K562 (cell line): ENCODE data around the gene ZBTB43. TPM values are rescaled to one million over a fixed set of nuclear protein-coding genes. Genes with fewer than 3 reads are reported as not detected.

Experiments
- ATAC-seq: fragments of 200-7000 bp; cut with Tn5 transposase; 3 replicates; pipeline ENCODE4 v1.9.1; 2020; ENCODE audit warnings: moderate library complexity
- BruUV-seq: library from RNA; stranded (reverse); fragments of 400-500 nt; replicated peaks from 2 replicates; lab custom pipeline; 2021; lab: Mats Ljungman, UMichigan
- CTCF ChIA-PET: fragments of 300-600 bp; formaldehyde crosslinking; extraction: SDS; loops from one replicate; lab custom pipeline; 2021; ENCODE audit warnings: low intra/inter-chr PET ratio; lab: Yijun Ruan, JAX
- POLR2A ChIA-PET: fragments of 300-600, 350-650 bp; sonication (Branson Sonifier 250); formaldehyde crosslinking; extraction: SDS; loops from one replicate; lab custom pipeline; 2021; ENCODE audit warnings: antibody characterized with exemption, inconsistent platforms; lab: Yijun Ruan, JAX
- DNase-seq, 4 experiments: peaks; one replicate each; pipeline versions ENCODE4 v3.0.0 to v3.0.0-alpha.2; 2011 to 2018; ENCODE audit warnings: low spot score in 3 of 4, mixed read lengths in 3 of 4; ENCODE audit errors: extremely low read depth in 1 of 4
- FAIRE-seq: peaks from 2 replicates; lab custom pipeline; 2011; peaks lifted over from hg19 to GRCh38; lab: Jason Lieb, UNC
- H2AFZ ChIP-seq: 2 replicates; pipeline ENCODE4 v1.6.0; 2011; ENCODE audit warnings: low read depth, low read length, control low read depth, inconsistent platforms
- H3K27ac ChIP-seq: fragments of 200-600 bp; 3 replicates; pipeline ENCODE4 v1.8.0; 2011; ENCODE audit warnings: low read depth, mild to moderate bottlenecking, control low read depth, inconsistent platforms, low read length, moderate library complexity, mixed read lengths; ENCODE audit errors: extremely low read depth
- H3K27me3 ChIP-seq, 2 experiments: fragments of 300-600 bp in 1 of 2; 2 replicates in 1 of 2; 3 replicates in 1 of 2; pipeline versions ENCODE4 v1.6.0 to v1.8.0; 2011; ENCODE audit warnings: inconsistent platforms in 2 of 2, low read length in 2 of 2, mild to moderate bottlenecking in 1 of 2, mixed read lengths in 1 of 2, moderate library complexity in 1 of 2; ENCODE audit not compliant: control insufficient read depth in 2 of 2, insufficient read depth in 2 of 2
- H3K36me3 ChIP-seq: fragments of 300-600 bp; 3 replicates; pipeline ENCODE4 v1.8.0; 2011; ENCODE audit warnings: mild to moderate bottlenecking, low read length, inconsistent platforms; ENCODE audit not compliant: control insufficient read depth, insufficient read depth
- H3K4me1 ChIP-seq, 2 experiments: fragments of 200-600 bp in 1 of 2; replicated peaks in 1 of 2; 2 replicates in 1 of 2; 3 replicates in 1 of 2; pipeline versions ENCODE4 v1.5.1 to v1.8.0; 2011; ENCODE audit warnings: inconsistent platforms in 2 of 2, low read length in 2 of 2, mild to moderate bottlenecking in 1 of 2, mixed read lengths in 1 of 2, moderate library complexity in 1 of 2; ENCODE audit not compliant: control insufficient read depth in 2 of 2, insufficient read depth in 2 of 2
- H3K4me2 ChIP-seq: 2 replicates; pipeline ENCODE4 v1.6.1; 2011; ENCODE audit warnings: low read length, control low read depth, inconsistent platforms, mixed read lengths; ENCODE audit not compliant: insufficient read depth
- H3K4me3 ChIP-seq: fragments of 200-600 bp; sonication (generic), shearing (Covaris generic); 2 replicates; pipeline ENCODE4 v1.5.1; 2016; ENCODE audit warnings: control low read depth, inconsistent platforms
- H3K79me2 ChIP-seq: fragments of 200-600 bp; 3 replicates; pipeline ENCODE4 v1.8.0; 2011; ENCODE audit warnings: low read length, inconsistent platforms; ENCODE audit not compliant: control insufficient read depth, insufficient read depth
- H3K9ac ChIP-seq, 2 experiments: 2 replicates each; pipeline versions ENCODE4 v1.6.0 to v1.6.1; 2011; ENCODE audit warnings: low read depth in 2 of 2, low read length in 2 of 2, control low read depth in 1 of 2, inconsistent platforms in 1 of 2, mild to moderate bottlenecking in 1 of 2, mixed read lengths in 1 of 2; ENCODE audit not compliant: insufficient read depth in 1 of 2
- H3K9me1 ChIP-seq: one replicate; pipeline ENCODE4 v1.6.0; 2011; ENCODE audit warnings: inconsistent platforms, mild to moderate bottlenecking, low read length, moderate library complexity; ENCODE audit not compliant: control insufficient read depth, insufficient read depth
- H3K9me3 ChIP-seq: replicated peaks from 2 replicates; pipeline ENCODE4 v1.5.1; 2011; ENCODE audit warnings: low read depth, low read length, inconsistent platforms; ENCODE audit not compliant: control insufficient read depth, insufficient read depth
- H4K20me1 ChIP-seq: replicated peaks from 2 replicates; pipeline ENCODE4 v1.6.1; 2011; ENCODE audit warnings: low read length, inconsistent platforms, mixed read lengths; ENCODE audit not compliant: control insufficient read depth, insufficient read depth
- BRD9 ChIP-seq: fragments of 450-650 bp; IDR thresholded peaks from 2 replicates; pipeline ENCODE4 v1.6.1; 2018; ENCODE audit warnings: low read depth; ENCODE audit not compliant: partially characterized antibody
- CREB3 ChIP-seq: fragments of 450-650 bp; conservative IDR thresholded peaks from 2 replicates; pipeline ENCODE4 v1.6.1; 2016; ENCODE audit warnings: missing genetic modification characterization, low read depth, mild to moderate bottlenecking, missing compliant biosample characterization, moderate library complexity
- CTCF ChIP-seq, 3 experiments: IDR thresholded peaks in 2 of 3; conservative IDR thresholded peaks in 1 of 3; 2 replicates each; pipeline ENCODE4 v1.5.1; 2011 to 2012; ENCODE audit warnings: low read length in 3 of 3, mild to moderate bottlenecking in 3 of 3, control low read depth in 2 of 3, improper control_type of control experiment in 1 of 3, inconsistent platforms in 1 of 3, low read depth in 1 of 3, mixed read lengths in 1 of 3, moderate library complexity in 1 of 3; ENCODE audit not compliant: insufficient read depth in 2 of 3
- EP400 ChIP-seq: fragments of 450-650 bp; IDR thresholded peaks from 2 replicates; pipeline ENCODE4 v1.6.1; 2017; ENCODE audit warnings: antibody characterized with exemption, mild to moderate bottlenecking, moderate library complexity
- KDM4B ChIP-seq, 2 experiments: fragments of 450-650 bp in 1 of 2; sonication (generic) in 1 of 2; IDR thresholded peaks; 2 replicates each; pipeline ENCODE4 v1.6.1; 2016 to 2017; ENCODE audit warnings: borderline replicate concordance in 2 of 2, antibody characterized with exemption in 1 of 2, low read depth in 1 of 2, mild to moderate bottlenecking in 1 of 2
- RCOR1 ChIP-seq, 2 experiments: IDR thresholded peaks; 2 replicates each; pipeline ENCODE4 v1.6.1; 2012; ENCODE audit warnings: low read depth in 2 of 2, low read length in 2 of 2, borderline replicate concordance in 1 of 2, improper control_type of control experiment in 1 of 2
- SFPQ ChIP-seq: fragments of 200-400 bp; formaldehyde crosslinking; IDR thresholded peaks from 2 replicates; pipeline ENCODE4 v1.6.1; 2017; ENCODE audit warnings: mild to moderate bottlenecking, low read depth, low read length, moderate library complexity
- ZFP1 ChIP-seq: fragments of 450-650 bp; formaldehyde crosslinking; IDR thresholded peaks from 2 replicates; pipeline ENCODE4 v1.4.0; 2020; ENCODE audit warnings: mild to moderate bottlenecking, mixed read lengths
- ZFPM2 ChIP-seq: fragments of 250-450 bp; sonication (Bioruptor Pico); IDR thresholded peaks from 2 replicates; pipeline ENCODE4 v1.5.1; 2022; ENCODE audit warnings: mild to moderate bottlenecking
- ZNF512 ChIP-seq: IDR thresholded peaks from 2 replicates; pipeline ENCODE4 v1.6.1; 2016; ENCODE audit warnings: missing genetic modification characterization, missing compliant biosample characterization
- ZNF584 ChIP-seq: fragments of 200-800 bp; sonication (Bioruptor generic); IDR thresholded peaks from 2 replicates; pipeline ENCODE4 v1.6.1; 2016; ENCODE audit warnings: low read depth, mild to moderate bottlenecking, missing genetic modification characterization, missing compliant biosample characterization
- ZNF778 ChIP-seq: fragments of 450-650 bp; formaldehyde crosslinking; IDR thresholded peaks from 2 replicates; pipeline ENCODE4 v1.4.0; 2020; ENCODE audit warnings: mild to moderate bottlenecking, moderate library complexity
- WGBS: fragments of 100-300 bp; shearing (Covaris generic); methylation state at CpG from one replicate; pipeline ENCODE4 v1.1.6; 2016; ENCODE audit warnings: low coverage, mixed read lengths; ENCODE audit not compliant: insufficient coverage; ENCODE audit errors: missing lambda C conversion rate; 5-methylcytosine and 5-hydroxymethylcytosine counted together
- in situ Hi-C: fragments of 300-500 bp; cut with MboI; formaldehyde crosslinking; loops from 4 replicates; pipeline ENCODE4 v1.15.0; 2018; ENCODE audit warnings: inconsistent platforms, mixed read lengths
- intact Hi-C: fragments of 100-400 bp; cut with micrococcal nuclease; formaldehyde crosslinking; loops from 2 replicates; pipeline ENCODE4 v1.14.2; 2022
- polyA plus RNA-seq, 8 experiments: library from polyadenylated mRNA; depleted of rRNA in 4 of 8; stranded (reverse) in 5 of 8; unstranded in 3 of 8; fragments of >200 nt; fragmentation: Nextera tagmentation in 2 of 8; fragmentation: Illumina TruSeq in 1 of 8; extraction: Ambion mirVana in 2 of 8; extraction: Trizol in 1 of 8; gene quantifications; 2 replicates each; pipeline versions ENCODE4 v1.2.1 to v1.2.3, GENCODE V29; 2011 to 2014; ENCODE audit warnings: inconsistent platforms in 1 of 8, missing spikeins in 1 of 8
- total RNA-seq, 7 experiments: library from RNA; depleted of rRNA in 6 of 7; stranded (reverse); fragments of >200 nt in 6 of 7; fragmentation: Illumina TruSeq in 2 of 7; extraction: Trizol in 2 of 7; gene quantifications; 2 replicates each; pipeline versions ENCODE4 v1.2.1 to v1.2.3, GENCODE V29; 2011 to 2021; ENCODE audit warnings: low replicate concordance in 1 of 7

ZBTB43 gene
- total and polyA plus RNA-seq, 9 of the 15 experiments (the other 6 are each of a cell fraction or from before 2014, with no cell fraction given) = 3.9 to 17.2 (median 9.1) TPM

- POLR2A ChIA-PET = interaction anchor here (0.7 kb wide), 2 partner anchors 10 to 256 kb away, joined by 3 to 4 read pairs; no protein-coding TSS in a partner anchor
- Histone ChIP-seq H3K27ac (no peak overlapping the region), H3K79me2 (no peaks in the 10 kb centered on the region), H3K4me2 (0 out of 2 replicates have a peak overlapping the region, but pooled peaks have one; percentile 24), H3K4me3 (no peak overlapping the region), H3K27me3 (peaks cover 21 to 32% of the 10 kb centered on the region in 2 experiments), H3K9me1 (no peaks in the 10 kb centered on the region), H3K9me3 (no peaks in the 10 kb centered on the region), H3K36me3 (no peaks in the 10 kb centered on the region), H4K20me1 (no peaks in the 10 kb centered on the region), H3K9ac (0 out of 4 replicates have a peak overlapping the region, but pooled peaks of 1 of the 2 experiments have one; percentile 28), H3K4me1 (no peaks in the 10 kb centered on the region; a peak in 1 of 5 replicates), H2AFZ (no peak overlapping the region)
- peak; percentile 74 for FAIRE-seq
- intact Hi-C loops = no loop called here
- in situ Hi-C loops = loop anchor here (5.0 kb wide), 2 partner anchors 66 to 271 kb away; no protein-coding TSS in a partner anchor
- 8% methylated on average over 14 of the region's 14 CpGs for WGBS
- peak; percentile 86 for ATAC-seq
- CTCF ChIA-PET = interaction anchor here (1.2 to 1.3 kb wide), 2 partner anchors 68 to 426 kb away, joined by 4 to 6 read pairs; no protein-coding TSS in a partner anchor
- peak; percentile 38 to 52 (median 44) for DNase-seq
- BruUV-seq = no TSS peak
- TF ChIP-seq CREB3 (tag) (no peak), SFPQ (no peak), ZNF584 (CRISPR knock-in tag) (no peak), RCOR1 (IDR thresholded peaks at IDR 0.05; ENCODE audit: borderline replicate concordance in 1 of 2, low read depth in 2 of 2, low read length in 2 of 2) (0 out of 4 replicates have a peak, but pooled peaks of 1 of the 2 experiments have one; percentile 4), ZNF512 (tag) (no peak), CTCF (IDR thresholded peaks at IDR 0.05 in 2 of 3, conservative IDR thresholded peaks at IDR 0.05 in 1 of 3; ENCODE audit: insufficient read depth in 2 of 3, low read depth in 1 of 3, low read length in 3 of 3) (peak; percentile 64 to 76 (median 67)), BRD9 (no peak), KDM4B (IDR thresholded peaks at IDR 0.05; ENCODE audit: borderline replicate concordance in 2 of 2, low read depth in 1 of 2) (no peak), ZFP1 (no peak), EP400 (no peak), ZNF778 (CRISPR knock-in tag) (no peak), ZFPM2 (CRISPR knock-in tag) (no peak)
These were observed 31.7 kb upstream of the ZBTB43 start for GRCh38 chr9:126773004-126773607.
